Right kidney (tissue), 1 donor: ENCODE results near the gene CHST13.

Experiments used
- DNase-seq: peaks from one replicate; pipeline ENCODE4 v3.0.0-alpha.2; 2016

CHST13 gene

GRCh38 chr3:126487151-126487771, 36.7 kb upstream of the CHST13 start:
- no peak for DNase-seq

- DNase-seq, result no peak
These were observed 35.8 kb upstream of the CHST13 start for GRCh38 chr3:126488185-126488584.

- DNase-seq, result no peak
These were observed 34.9 kb upstream of the CHST13 start for GRCh38 chr3:126488886-126489569.

GRCh38 chr3:126490619-126491018, 33.3 kb upstream of the CHST13 start:
- DNase-seq, result no peak

- DNase-seq, result no peak
These were observed 32.5 kb upstream of the CHST13 start for GRCh38 chr3:126491221-126492013.

GRCh38 chr3:126493051-126493450, 30.9 kb upstream of the CHST13 start:
- DNase-seq, result no peak

GRCh38 chr3:126493739-126494138, 30.2 kb upstream of the CHST13 start:
- DNase-seq, result no peak

- DNase-seq, result no peak
These were observed 29.6 kb upstream of the CHST13 start for GRCh38 chr3:126494204-126494969.

GRCh38 chr3:126494970-126495230, 29.1 kb upstream of the CHST13 start:
- DNase-seq, result no peak

- DNase-seq, result no peak
These were observed 28.2 kb upstream of the CHST13 start for GRCh38 chr3:126495786-126496185.

- no peak for DNase-seq
These were observed 26.8 kb upstream of the CHST13 start for GRCh38 chr3:126496894-126497850.

GRCh38 chr3:126497956-126498355, 26.0 kb upstream of the CHST13 start:
- DNase-seq, result no peak

- no peak for DNase-seq
These were observed 25.5 kb upstream of the CHST13 start for GRCh38 chr3:126498461-126498860.

GRCh38 chr3:126498929-126499328, 25.0 kb upstream of the CHST13 start:
- DNase-seq, result no peak

- DNase-seq, result no peak
These were observed 24.6 kb upstream of the CHST13 start for GRCh38 chr3:126499401-126499800.

GRCh38 chr3:126500016-126500415, 23.9 kb upstream of the CHST13 start:
- no peak for DNase-seq

- DNase-seq, result no peak
These were observed 22.9 kb upstream of the CHST13 start for GRCh38 chr3:126501054-126501453.

GRCh38 chr3:126501736-126502135, 22.2 kb upstream of the CHST13 start:
- no peak for DNase-seq

- DNase-seq, result no peak
These were observed 21.3 kb upstream of the CHST13 start for GRCh38 chr3:126502656-126503055.

- DNase-seq, result no peak
These were observed 20.3 kb upstream of the CHST13 start for GRCh38 chr3:126503701-126504100.

- no peak for DNase-seq
These were observed 16.1 kb upstream of the CHST13 start for GRCh38 chr3:126507886-126508285.

GRCh38 chr3:126508564-126508964, 15.4 kb upstream of the CHST13 start:
- no peak for DNase-seq
